SK-N-SH (cell line): ENCODE measurements around the gene MAML3. TPM values are rescaled to one million over a fixed set of nuclear protein-coding genes. Genes with fewer than 3 reads are reported as not detected.

Source experiments
- CTCF ChIA-PET: fragments of 300-600, 350-600 bp; formaldehyde crosslinking; extraction: SDS; loops from one replicate; lab custom pipeline; 2021; lab: Yijun Ruan, JAX
- POLR2A ChIA-PET: fragments of 350-600 bp; sonication (Branson Sonifier 250); formaldehyde crosslinking; extraction: SDS; loops from one replicate; lab custom pipeline; 2020; ENCODE audit warnings: antibody characterized with exemption, inconsistent platforms; lab: Yijun Ruan, JAX
- DNase-seq: peaks from one replicate; pipeline ENCODE4 v3.0.0; 2012
- H2AFZ ChIP-seq: fragments of 200-600 bp; sonication (generic); 2 replicates; pipeline ENCODE4 v1.8.1; 2016; ENCODE audit warnings: antibody characterized with exemption, mild to moderate bottlenecking, low read depth
- H3F3A ChIP-seq: fragments of 200-600 bp; sonication (generic); replicated peaks from 2 replicates; pipeline ENCODE3; 2016; ENCODE audit warnings: antibody characterized with exemption, mild to moderate bottlenecking; ENCODE audit not compliant: insufficient read depth
- H3K27ac ChIP-seq, 2 experiments: fragments of 200-500 bp in 1 of 2; fragments of 200-600 bp in 1 of 2; sonication (Bioruptor generic) in 1 of 2; sonication (generic), shearing (Covaris generic) in 1 of 2; 2 replicates each; pipeline versions ENCODE4 v1.5.1 to v1.6.1; 2014 to 2016; ENCODE audit warnings: low read depth in 2 of 2, inconsistent platforms in 1 of 2, low read length in 1 of 2, mild to moderate bottlenecking in 1 of 2, mixed read lengths in 1 of 2
- H3K27me3 ChIP-seq: fragments of 200-600 bp; sonication (generic), shearing (Covaris generic); 2 replicates; pipeline ENCODE4 v1.6.1; 2016; ENCODE audit warnings: mixed run types; ENCODE audit not compliant: insufficient read depth
- H3K36me3 ChIP-seq, 2 experiments: fragments of 200-500 bp in 1 of 2; fragments of 200-600 bp in 1 of 2; sonication (Bioruptor generic) in 1 of 2; sonication (generic) in 1 of 2; replicated peaks in 1 of 2; 2 replicates each; pipeline versions ENCODE3 to v1.5.1; 2014 to 2016; ENCODE audit warnings: low read length in 1 of 2, mild to moderate bottlenecking in 1 of 2; ENCODE audit not compliant: insufficient read depth in 2 of 2, control insufficient read depth in 1 of 2
- H3K4me1 ChIP-seq, 2 experiments: fragments of 200-500 bp in 1 of 2; fragments of 200-600 bp in 1 of 2; sonication (Bioruptor generic) in 1 of 2; sonication (generic), shearing (Covaris generic) in 1 of 2; 2 replicates each; pipeline versions ENCODE4 v1.5.1 to v1.6.1; 2014 to 2016; ENCODE audit warnings: low read depth in 1 of 2, low read length in 1 of 2, mixed run types in 1 of 2; ENCODE audit not compliant: insufficient read depth in 2 of 2, control insufficient read depth in 1 of 2
- H3K4me2 ChIP-seq: fragments of 200-600 bp; sonication (generic), shearing (Covaris generic); 2 replicates; pipeline ENCODE4 v1.6.1; 2017; ENCODE audit warnings: mixed run types
- H3K4me3 ChIP-seq, 2 experiments: fragments of 200-500 bp in 1 of 2; fragments of 200-600 bp in 1 of 2; sonication (Bioruptor generic) in 1 of 2; sonication (generic), shearing (Covaris generic) in 1 of 2; 2 replicates each; pipeline versions ENCODE4 v1.5.1 to v1.8.1; 2014 to 2016; ENCODE audit warnings: low read depth in 2 of 2, inconsistent platforms in 1 of 2, low read length in 1 of 2, mild to moderate bottlenecking in 1 of 2, mixed read lengths in 1 of 2, moderate library complexity in 1 of 2
- H3K79me2 ChIP-seq: fragments of 200-600 bp; sonication (generic); 2 replicates; pipeline ENCODE4 v1.8.1; 2017; ENCODE audit warnings: mild to moderate bottlenecking; ENCODE audit not compliant: insufficient read depth
- H3K9ac ChIP-seq: fragments of 200-600 bp; sonication (generic); 2 replicates; pipeline ENCODE4 v1.6.1; 2017; ENCODE audit warnings: mixed run types
- H3K9me2 ChIP-seq: fragments of 200-600 bp; sonication (generic); 2 replicates; pipeline ENCODE4 v1.6.1; 2017; ENCODE audit warnings: mixed run types
- H3K9me3 ChIP-seq: fragments of 200-600 bp; sonication (generic); 2 replicates; pipeline ENCODE4 v1.6.1; 2017; ENCODE audit warnings: mixed run types, mild to moderate bottlenecking, moderate library complexity
- H4K20me1 ChIP-seq: fragments of 200-600 bp; sonication (generic); 2 replicates; pipeline ENCODE4 v1.6.1; 2017; ENCODE audit warnings: mild to moderate bottlenecking, mixed run types; ENCODE audit not compliant: insufficient read depth
- CHD2 ChIP-seq: fragments of 150-350 bp; IDR thresholded peaks from 2 replicates; pipeline ENCODE4 v1.6.1; 2018; ENCODE audit warnings: low read length; ENCODE audit not compliant: partially characterized antibody
- EP300 ChIP-seq, 2 experiments: IDR thresholded peaks; 2 replicates each; pipeline versions ENCODE4 v1.4.0 to v1.6.1; 2012; ENCODE audit warnings: borderline replicate concordance in 1 of 2, low read depth in 1 of 2, low read length in 1 of 2
- EZH2phosphoT487 ChIP-seq: fragments of 200-600 bp; sonication (generic); IDR thresholded peaks from 2 replicates; pipeline ENCODE4 v1.6.1; 2017; ENCODE audit warnings: low read depth, mixed run types, mild to moderate bottlenecking, antibody characterized with exemption, moderate library complexity, borderline replicate concordance
- FOXJ3 ChIP-seq: sonication (generic); formaldehyde crosslinking; IDR thresholded peaks from 2 replicates; pipeline ENCODE4 v1.5.1; 2020; ENCODE audit warnings: mild to moderate bottlenecking, missing genetic modification reagents
- IRF3 ChIP-seq: fragments of 150-350 bp; IDR thresholded peaks from 2 replicates; pipeline ENCODE4 v1.6.1; 2016; ENCODE audit warnings: mild to moderate bottlenecking, low read depth, low read length
- MXI1 ChIP-seq: IDR thresholded peaks from 2 replicates; pipeline ENCODE4 v1.6.1; 2012; ENCODE audit warnings: mild to moderate bottlenecking, low read depth, low read length, improper control_type of control experiment
- NFIC ChIP-seq: IDR thresholded peaks from 2 replicates; pipeline ENCODE4 v1.4.0; 2012; ENCODE audit warnings: borderline replicate concordance
- NRF1 ChIP-seq: IDR thresholded peaks from 2 replicates; pipeline ENCODE4 v1.6.1; 2012; ENCODE audit warnings: low read depth, mild to moderate bottlenecking, low read length
- PBX3 ChIP-seq: IDR thresholded peaks from 2 replicates; pipeline ENCODE4; 2012
- POLR2AphosphoS5 ChIP-seq: IDR thresholded peaks from 2 replicates; pipeline ENCODE4 v1.6.1; 2012; ENCODE audit warnings: low read depth, low read length
- RAD21 ChIP-seq: IDR thresholded peaks from 2 replicates; pipeline ENCODE4 v1.6.1; 2012; ENCODE audit warnings: mild to moderate bottlenecking, low read length
- RCOR1 ChIP-seq: fragments of 150-350 bp; IDR thresholded peaks from 2 replicates; pipeline ENCODE4 v1.6.1; 2017; ENCODE audit warnings: antibody characterized with exemption, low read length
- REST ChIP-seq: IDR thresholded peaks from 2 replicates; pipeline ENCODE4 v1.6.1; 2012; ENCODE audit warnings: mild to moderate bottlenecking, low read depth, low read length, moderate library complexity
- RFX5 ChIP-seq: IDR thresholded peaks from 2 replicates; pipeline ENCODE4 v1.6.1; 2012; ENCODE audit warnings: mild to moderate bottlenecking, improper control_type of control experiment, low read length
- SMC3 ChIP-seq: IDR thresholded peaks from 2 replicates; pipeline ENCODE4 v1.6.1; 2012; ENCODE audit warnings: low read depth, low read length, improper control_type of control experiment
- TEAD4 ChIP-seq: IDR thresholded peaks from 2 replicates; pipeline ENCODE4 v1.4.0; 2012; ENCODE audit warnings: mild to moderate bottlenecking, borderline replicate concordance; ENCODE audit not compliant: insufficient read depth
- USF1 ChIP-seq: IDR thresholded peaks from 2 replicates; pipeline ENCODE4 v1.4.0; 2012; ENCODE audit warnings: low read depth, borderline replicate concordance
- ZBTB33 ChIP-seq: IDR thresholded peaks from 2 replicates; pipeline ENCODE4 v1.4.0; 2012; ENCODE audit warnings: low read depth, borderline replicate concordance
- polyA plus RNA-seq, 3 experiments: library from polyadenylated mRNA; depleted of rRNA; stranded (reverse); fragments of >200 nt; gene quantifications; 2 replicates each; pipeline ENCODE4 v1.2.3, GENCODE V29; 2012

MAML3 gene
- polyA plus RNA-seq, 1 of the 3 experiments (the other 2 are of a cell fraction), result 5.3 TPM

GRCh38 chr4:139767585-139767984, 386.4 kb downstream of the MAML3 start:
- no peaks in the 10 kb centered on the region for H3K9me3 ChIP-seq
- H3K4me1 ChIP-seq, result peaks cover 18 to 26% of the 10 kb centered on the region in 2 experiments; a peak in 3 of 4 replicates
- no peaks in the 10 kb centered on the region for H3K36me3 ChIP-seq
- H3F3A ChIP-seq, result peaks cover 3% of the 10 kb centered on the region
- TF ChIP-seq EP300 (IDR thresholded peaks at IDR 0.05; ENCODE audit: borderline replicate concordance in 1 of 2, low read depth in 1 of 2, low read length in 1 of 2), result no peak
- no peak for TF ChIP-seq NRF1
- TF ChIP-seq TEAD4, result no peak
- no peak for TF ChIP-seq SMC3
- no peak for TF ChIP-seq FOXJ3 (CRISPR knock-in tag)
- TF ChIP-seq EZH2phosphoT487, result no peak
- no peak for TF ChIP-seq PBX3
- TF ChIP-seq RAD21, result no peak
- no peak for TF ChIP-seq NFIC
- no peak for TF ChIP-seq ZBTB33
- no peak for TF ChIP-seq RFX5
- TF ChIP-seq MXI1, result no peak
- TF ChIP-seq POLR2AphosphoS5, result no peak
- TF ChIP-seq RCOR1, result no peak
- TF ChIP-seq CHD2, result no peak
- no peak for TF ChIP-seq USF1
- TF ChIP-seq REST, result no peak
- no peak for TF ChIP-seq IRF3
- CTCF ChIA-PET, result no interaction called here
- H3K9me2 ChIP-seq, result no peaks in the 10 kb centered on the region
- H3K27ac ChIP-seq, result no peak overlapping the region
- POLR2A ChIA-PET, result no interaction called here
- H3K9ac ChIP-seq, result no peak overlapping the region
- H3K4me3 ChIP-seq, result no peak overlapping the region
- no peak overlapping the region for H2AFZ ChIP-seq
- no peak for DNase-seq
- no peak overlapping the region for H3K4me2 ChIP-seq
- H3K79me2 ChIP-seq, result no peaks in the 10 kb centered on the region
- H4K20me1 ChIP-seq, result no peaks in the 10 kb centered on the region
- no peaks in the 10 kb centered on the region for H3K27me3 ChIP-seq
